Hepatocyte (in vitro differentiated cells): ENCODE measurements around the gene TRPM5. TPM values are rescaled to one million over a fixed set of nuclear protein-coding genes. Genes with fewer than 3 reads are reported as not detected.

ENCODE experiments used
- DNase-seq: peaks from one replicate; pipeline ENCODE4 v3.0.0-alpha.2; 2016; ENCODE audit warnings: low spot score
- H2AFZ ChIP-seq: fragments of 200-600 bp; sonication (generic); 2 replicates; pipeline ENCODE4 v1.6.0; 2016; ENCODE audit warnings: antibody characterized with exemption, mild to moderate bottlenecking
- H3K27ac ChIP-seq: fragments of 200-600 bp; sonication (generic); 2 replicates; pipeline ENCODE4 v1.5.1; 2016; ENCODE audit warnings: mild to moderate bottlenecking
- H3K27me3 ChIP-seq: fragments of 200-600 bp; sonication (generic); 2 replicates; pipeline ENCODE4 v1.6.1; 2016
- H3K36me3 ChIP-seq: fragments of 200-600 bp; sonication (generic); replicated peaks from 2 replicates; pipeline ENCODE4 v1.5.1; 2016; ENCODE audit warnings: low read depth; ENCODE audit not compliant: insufficient read depth
- H3K4me1 ChIP-seq: fragments of 200-600 bp; sonication (generic); 2 replicates; pipeline ENCODE4 v1.5.1; 2016; ENCODE audit warnings: mild to moderate bottlenecking, moderate library complexity; ENCODE audit not compliant: insufficient read depth
- H3K4me2 ChIP-seq: fragments of 200-600 bp; sonication (generic); 2 replicates; pipeline ENCODE4 v1.6.0; 2016
- H3K4me3 ChIP-seq: fragments of 200-600 bp; sonication (generic); 2 replicates; pipeline ENCODE4 v1.5.1; 2016; ENCODE audit warnings: mild to moderate bottlenecking
- H3K79me2 ChIP-seq: fragments of 200-600 bp; sonication (generic); 2 replicates; pipeline ENCODE4 v1.6.0; 2017; ENCODE audit warnings: mild to moderate bottlenecking
- H3K9me2 ChIP-seq: fragments of 200-600 bp; sonication (generic); replicated peaks from 2 replicates; pipeline ENCODE4 v1.6.0; 2017; ENCODE audit warnings: mild to moderate bottlenecking; ENCODE audit not compliant: insufficient read depth
- H3K9me3 ChIP-seq: fragments of 200-600 bp; sonication (generic); 2 replicates; pipeline ENCODE4 v1.5.1; 2016; ENCODE audit warnings: low read depth, mild to moderate bottlenecking
- H4K20me1 ChIP-seq: fragments of 200-600 bp; sonication (generic); 2 replicates; pipeline ENCODE4 v1.6.0; 2016; ENCODE audit warnings: mild to moderate bottlenecking; ENCODE audit not compliant: insufficient read depth, poor library complexity, severe bottlenecking
- CTCF ChIP-seq: fragments of 200-600 bp; sonication (generic); IDR thresholded peaks from 2 replicates; pipeline ENCODE4 v1.5.1; 2016; ENCODE audit warnings: antibody characterized with exemption, mild to moderate bottlenecking; ENCODE audit not compliant: poor library complexity
- EZH2 ChIP-seq: fragments of 200-600 bp; sonication (generic); IDR thresholded peaks from 2 replicates; pipeline ENCODE4 v1.6.1; 2016; ENCODE audit warnings: antibody characterized with exemption, mild to moderate bottlenecking, borderline replicate concordance
- EZH2phosphoT487 ChIP-seq: fragments of 200-600 bp; sonication (generic); IDR thresholded peaks from one replicate; pipeline ENCODE4 v1.6.1; 2018; ENCODE audit warnings: antibody characterized with exemption, mild to moderate bottlenecking, low read depth, moderate library complexity; ENCODE audit not compliant: unreplicated experiment, severe bottlenecking
- WGBS: methylation state at CpG from one replicate; pipeline ENCODE4 v1.1.6; 2016; ENCODE audit warnings: low lambda C conversion rate; ENCODE audit errors: missing lambda C conversion rate; 5-methylcytosine and 5-hydroxymethylcytosine counted together
- polyA plus RNA-seq: library from polyadenylated mRNA; unstranded; fragments of >200 nt; fragmentation: Nextera tagmentation; extraction: Ambion mirVana; gene quantifications from 2 replicates; pipeline ENCODE4 v1.2.1, GENCODE V29; 2016
- total RNA-seq: library from RNA; depleted of rRNA; stranded (reverse); fragments of >200 nt; gene quantifications from 2 replicates; pipeline ENCODE4 v1.2.3, GENCODE V29; 2014

The TRPM5 gene
- total and polyA plus RNA-seq, 2 experiments from 2014 or later, result 0.07 to 0.13 TPM

GRCh38 chr11:2409611-2410468, 34.5 kb downstream of the TRPM5 start:
- peaks cover 21% of the 10 kb centered on the region for H3K4me1 ChIP-seq
- peak overlapping the region; percentile 77 for H3K27ac ChIP-seq
- TF ChIP-seq CTCF, result no peak
- H3K9me2 ChIP-seq, result no peaks in the 10 kb centered on the region
- H4K20me1 ChIP-seq, result no peaks in the 10 kb centered on the region
- no peak overlapping the region for H3K4me2 ChIP-seq
- no peaks in the 10 kb centered on the region for H3K36me3 ChIP-seq
- peak overlapping the region; percentile 45 for H2AFZ ChIP-seq
- H3K27me3 ChIP-seq, result no peaks in the 10 kb centered on the region
- no peak for DNase-seq
- WGBS, result 44% methylated on average over 39 of the region's 42 CpGs
- no peaks in the 10 kb centered on the region for H3K9me3 ChIP-seq
- no peak overlapping the region for H3K4me3 ChIP-seq
- H3K79me2 ChIP-seq, result no peaks in the 10 kb centered on the region

GRCh38 chr11:2409126-2409525, 35.2 kb downstream of the TRPM5 start:
- Histone ChIP-seq H2AFZ (peak overlapping the region; percentile 45), H3K27me3 (no peaks in the 10 kb centered on the region), H3K4me2 (no peak overlapping the region), H3K9me2 (no peaks in the 10 kb centered on the region), H3K4me1 (peaks cover 21% of the 10 kb centered on the region), H3K9me3 (no peaks in the 10 kb centered on the region), H3K4me3 (no peak overlapping the region), H3K27ac (peak overlapping the region; percentile 77), H4K20me1 (no peaks in the 10 kb centered on the region), H3K36me3 (no peaks in the 10 kb centered on the region), H3K79me2 (no peaks in the 10 kb centered on the region)
- WGBS, result 44% methylated on average over 16 of the region's 16 CpGs
- TF ChIP-seq EZH2phosphoT487, result no peak
- no peak for DNase-seq

DNA sequence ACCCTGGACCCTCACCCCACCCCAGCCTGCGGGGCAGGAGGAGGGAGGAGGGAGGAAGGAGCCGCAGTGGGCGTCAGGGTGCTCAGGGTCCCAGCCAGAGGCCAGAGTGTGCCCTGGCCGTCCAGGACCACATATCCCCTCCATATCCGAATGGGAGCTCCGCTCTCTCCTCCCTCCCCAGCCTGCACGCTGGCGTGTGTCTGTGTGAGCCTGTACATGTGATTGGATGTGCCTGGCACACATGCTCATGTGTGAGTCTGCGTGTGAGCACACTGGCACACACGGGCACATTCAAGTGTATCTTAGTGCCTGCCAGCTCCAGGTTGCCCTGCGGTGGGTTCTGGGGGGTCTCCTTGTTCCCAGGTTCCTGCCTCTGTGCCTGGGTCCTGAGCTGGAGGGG, 35.6 kb downstream of the TRPM5 start:
- Histone ChIP-seq H4K20me1 (no peaks in the 10 kb centered on the region), H3K9me2 (no peaks in the 10 kb centered on the region), H3K27ac (peak overlapping the region; percentile 55), H3K4me2 (no peak overlapping the region), H3K9me3 (no peaks in the 10 kb centered on the region), H3K79me2 (no peaks in the 10 kb centered on the region), H3K27me3 (no peaks in the 10 kb centered on the region), H3K4me1 (peaks cover 21% of the 10 kb centered on the region), H2AFZ (no peak overlapping the region), H3K4me3 (no peak overlapping the region), H3K36me3 (no peaks in the 10 kb centered on the region)
- TF ChIP-seq EZH2 (no peak), EZH2phosphoT487 (no peak), CTCF (no peak)
- no peak for DNase-seq
- 85% methylated on average over 11 of the region's 11 CpGs for WGBS

DNA sequence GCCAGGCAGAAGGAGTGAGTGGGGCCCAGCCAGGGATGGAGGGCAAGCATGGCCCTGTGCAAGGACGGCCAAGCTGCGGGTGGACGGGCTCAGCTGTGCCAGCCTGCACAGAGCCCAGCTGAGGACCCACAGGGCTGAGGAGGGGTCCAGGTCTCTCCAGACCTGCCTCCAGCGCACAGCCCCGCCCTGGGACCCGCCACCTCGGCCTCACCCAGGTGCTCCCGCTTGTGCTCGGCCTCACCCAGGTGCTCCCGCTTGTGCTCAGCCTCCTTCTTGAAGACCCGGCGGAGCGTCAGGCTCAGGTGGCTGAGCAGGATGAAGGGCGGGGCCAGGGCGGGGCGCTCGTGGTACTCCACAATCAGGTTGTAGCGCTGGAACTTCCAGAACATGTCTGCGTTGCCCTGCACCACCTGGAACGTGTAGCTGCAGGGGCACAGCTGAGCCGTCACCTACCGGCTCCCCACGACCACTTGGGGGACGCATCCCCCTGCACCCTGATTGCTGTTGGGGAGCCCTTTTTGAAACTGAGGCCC, 37.4 kb downstream of the TRPM5 start:
- 95% methylated on average over 21 of the region's 24 CpGs for WGBS
- peaks cover 26% of the 10 kb centered on the region for H3K4me1 ChIP-seq
- peaks cover 4% of the 10 kb centered on the region for H3K79me2 ChIP-seq
- H3K27ac ChIP-seq, result no peak overlapping the region
- no peaks in the 10 kb centered on the region for H3K9me3 ChIP-seq
- TF ChIP-seq EZH2phosphoT487, result no peak
- no peak for TF ChIP-seq EZH2
- TF ChIP-seq CTCF, result no peak
- H2AFZ ChIP-seq, result no peak overlapping the region
- no peaks in the 10 kb centered on the region for H3K27me3 ChIP-seq
- H3K4me2 ChIP-seq, result no peak overlapping the region
- DNase-seq, result no peak
- no peaks in the 10 kb centered on the region for H3K36me3 ChIP-seq
- H4K20me1 ChIP-seq, result no peaks in the 10 kb centered on the region
- no peaks in the 10 kb centered on the region for H3K9me2 ChIP-seq
- H3K4me3 ChIP-seq, result no peak overlapping the region
